Measurements from ENCODE around the gene TACO1.
A peak's percentile ranks its signal among the peaks of the same experiment; 100 is the strongest.

Gene TACO1

GRCh38 chr17:63600569-63601438, at the start of gene TACO1:
TSS of gene TACO1 (plus strand) at chr17:63600895. CDS start at chr17:63601084, 189 bp downstream.
- peak; percentile 42 to 60 for DNase-seq (ENCODE audit: extremely low read depth in 1 of 2, low read depth in 1 of 2)

- DNase-seq (ENCODE audit: extremely low read depth in 1 of 2, low read depth in 1 of 2): no peak
These were observed 48.5 kb upstream of the TACO1 start for GRCh38 chr17:63552211-63552610.

- no peak for DNase-seq (ENCODE audit: extremely low read depth in 1 of 2, low read depth in 1 of 2)
These were observed 45.1 kb upstream of the TACO1 start for GRCh38 chr17:63555500-63556156.

- DNase-seq (ENCODE audit: extremely low read depth in 1 of 2, low read depth in 1 of 2): no peak
These were observed 43.3 kb upstream of the TACO1 start for GRCh38 chr17:63557416-63557815.

- DNase-seq (ENCODE audit: extremely low read depth in 1 of 2, low read depth in 1 of 2): no peak
These were observed 42.3 kb upstream of the TACO1 start for GRCh38 chr17:63558441-63558840.

- no peak for DNase-seq (ENCODE audit: extremely low read depth in 1 of 2, low read depth in 1 of 2)
These were observed 38.9 kb upstream of the TACO1 start for GRCh38 chr17:63561819-63562218.

GRCh38 chr17:63563339-63563738, 37.4 kb upstream of the TACO1 start:
- DNase-seq (ENCODE audit: extremely low read depth in 1 of 2, low read depth in 1 of 2): no peak

GRCh38 chr17:63564562-63564961, 36.1 kb upstream of the TACO1 start:
- DNase-seq (ENCODE audit: extremely low read depth in 1 of 2, low read depth in 1 of 2): no peak

GRCh38 chr17:63567229-63567628, 33.5 kb upstream of the TACO1 start:
- no peak for DNase-seq (ENCODE audit: extremely low read depth in 1 of 2, low read depth in 1 of 2)

- DNase-seq (ENCODE audit: extremely low read depth in 1 of 2, low read depth in 1 of 2): no peak
These were observed 32.1 kb upstream of the TACO1 start for GRCh38 chr17:63568563-63568962.

- no peak for DNase-seq (ENCODE audit: extremely low read depth in 1 of 2, low read depth in 1 of 2)
These were observed 28.9 kb upstream of the TACO1 start for GRCh38 chr17:63571632-63572310.

GRCh38 chr17:63573634-63574033, 27.1 kb upstream of the TACO1 start:
- DNase-seq (ENCODE audit: extremely low read depth in 1 of 2, low read depth in 1 of 2): no peak

- no peak for DNase-seq (ENCODE audit: extremely low read depth in 1 of 2, low read depth in 1 of 2)
These were observed 22.5 kb upstream of the TACO1 start for GRCh38 chr17:63578027-63578768.

- DNase-seq (ENCODE audit: extremely low read depth in 1 of 2, low read depth in 1 of 2): no peak
These were observed 22.0 kb upstream of the TACO1 start for GRCh38 chr17:63578769-63579111.

- DNase-seq (ENCODE audit: extremely low read depth in 1 of 2, low read depth in 1 of 2): no peak
These were observed 21.1 kb upstream of the TACO1 start for GRCh38 chr17:63579633-63580032.

GRCh38 chr17:63587770-63588169, 12.9 kb upstream of the TACO1 start:
- no peak for DNase-seq (ENCODE audit: extremely low read depth in 1 of 2, low read depth in 1 of 2)

GRCh38 chr17:63588797-63589196, 11.9 kb upstream of the TACO1 start:
- no peak for DNase-seq (ENCODE audit: extremely low read depth in 1 of 2, low read depth in 1 of 2)

- DNase-seq (ENCODE audit: extremely low read depth in 1 of 2, low read depth in 1 of 2): no peak
These were observed 11.0 kb upstream of the TACO1 start for GRCh38 chr17:63589646-63590045.

- no peak for DNase-seq (ENCODE audit: extremely low read depth in 1 of 2, low read depth in 1 of 2)
These were observed 7.9 kb upstream of the TACO1 start for GRCh38 chr17:63592797-63593196.

GRCh38 chr17:63595132-63595531, 5.6 kb upstream of the TACO1 start:
- no peak for DNase-seq (ENCODE audit: extremely low read depth in 1 of 2, low read depth in 1 of 2)
